HEK293 (cell line): ENCODE data around the gene PDK2.

Experiments used
- GFI1B ChIP-seq: fragments of 450-650 bp; formaldehyde crosslinking; IDR thresholded peaks from 2 replicates; pipeline ENCODE4 v1.5.1; 2016; ENCODE audit warnings: missing biosample characterization, missing genetic modification characterization
- KLF1 ChIP-seq: fragments of 450-650 bp; formaldehyde crosslinking; IDR thresholded peaks from 2 replicates; pipeline ENCODE4 v1.5.1; 2016; ENCODE audit warnings: missing biosample characterization, missing genetic modification characterization
- KLF17 ChIP-seq: fragments of 450-650 bp; formaldehyde crosslinking; IDR thresholded peaks from 2 replicates; pipeline ENCODE4 v1.5.1; 2016; ENCODE audit warnings: missing biosample characterization, missing genetic modification characterization
- KLF8 ChIP-seq: fragments of 450-650 bp; formaldehyde crosslinking; IDR thresholded peaks from 2 replicates; pipeline ENCODE4 v1.5.1; 2016; ENCODE audit warnings: missing biosample characterization, missing genetic modification characterization
- PRDM1 ChIP-seq: fragments of 450-650 bp; formaldehyde crosslinking; IDR thresholded peaks from 2 replicates; pipeline ENCODE4; 2016; ENCODE audit warnings: missing biosample characterization, missing genetic modification characterization
- PRDM10 ChIP-seq: fragments of 450-650 bp; formaldehyde crosslinking; IDR thresholded peaks from 2 replicates; pipeline ENCODE4 v1.5.1; 2016; ENCODE audit warnings: missing biosample characterization, missing genetic modification characterization
- SCRT2 ChIP-seq: fragments of 450-650 bp; formaldehyde crosslinking; IDR thresholded peaks from 2 replicates; pipeline ENCODE4 v1.5.1; 2016; ENCODE audit warnings: missing biosample characterization, missing genetic modification characterization
- SP2 ChIP-seq: fragments of 450-650 bp; formaldehyde crosslinking; IDR thresholded peaks from 2 replicates; pipeline ENCODE4 v1.5.1; 2016; ENCODE audit warnings: missing biosample characterization, missing genetic modification characterization
- WT1 ChIP-seq: fragments of 450-650 bp; formaldehyde crosslinking; IDR thresholded peaks from 2 replicates; pipeline ENCODE4 v1.5.1; 2016; ENCODE audit warnings: missing biosample characterization, missing genetic modification characterization
- ZBTB1 ChIP-seq: fragments of 450-650 bp; formaldehyde crosslinking; IDR thresholded peaks from 2 replicates; pipeline ENCODE4 v1.5.1; 2016; ENCODE audit warnings: missing biosample characterization, missing genetic modification characterization
- ZBTB48 ChIP-seq: fragments of 450-650 bp; formaldehyde crosslinking; IDR thresholded peaks from 2 replicates; pipeline ENCODE4 v1.5.1; 2016; ENCODE audit warnings: missing biosample characterization, missing genetic modification characterization
- ZNF138 ChIP-seq: fragments of 450-650 bp; formaldehyde crosslinking; IDR thresholded peaks from 2 replicates; pipeline ENCODE4 v1.5.1; 2016; ENCODE audit warnings: missing biosample characterization, missing genetic modification characterization, borderline replicate concordance
- ZNF174 ChIP-seq: fragments of 450-650 bp; formaldehyde crosslinking; IDR thresholded peaks from 2 replicates; pipeline ENCODE4 v1.5.0; 2017; ENCODE audit warnings: missing biosample characterization, mild to moderate bottlenecking, missing genetic modification characterization
- ZNF221 ChIP-seq: fragments of 450-650 bp; formaldehyde crosslinking; IDR thresholded peaks from 2 replicates; pipeline ENCODE4 v1.5.1; 2017; ENCODE audit warnings: missing biosample characterization, missing genetic modification characterization, borderline replicate concordance
- ZNF37A ChIP-seq: fragments of 450-650 bp; IDR thresholded peaks from 2 replicates; pipeline ENCODE4 v1.5.1; 2018; ENCODE audit warnings: missing biosample characterization, missing genetic modification characterization
- ZNF394 ChIP-seq: fragments of 450-650 bp; formaldehyde crosslinking; IDR thresholded peaks from 2 replicates; pipeline ENCODE4 v1.5.1; 2016; ENCODE audit warnings: missing biosample characterization, missing genetic modification characterization, mild to moderate bottlenecking, moderate library complexity, borderline replicate concordance
- ZNF398 ChIP-seq: fragments of 450-650 bp; formaldehyde crosslinking; IDR thresholded peaks from 2 replicates; pipeline ENCODE4 v1.5.1; 2017; ENCODE audit warnings: missing biosample characterization, missing genetic modification characterization
- ZNF449 ChIP-seq: fragments of 450-650 bp; formaldehyde crosslinking; IDR thresholded peaks from 2 replicates; pipeline ENCODE4 v1.5.1; 2017; ENCODE audit warnings: missing biosample characterization, mild to moderate bottlenecking, missing genetic modification characterization, moderate library complexity
- ZNF514 ChIP-seq: fragments of 450-650 bp; formaldehyde crosslinking; IDR thresholded peaks from 2 replicates; pipeline ENCODE4 v1.5.1; 2016; ENCODE audit warnings: missing biosample characterization, missing genetic modification characterization
- ZNF692 ChIP-seq: fragments of 450-650 bp; formaldehyde crosslinking; IDR thresholded peaks from 2 replicates; pipeline ENCODE4 v1.5.1; 2016; ENCODE audit warnings: missing biosample characterization, missing genetic modification characterization
- ZNF791 ChIP-seq: fragments of 450-650 bp; formaldehyde crosslinking; IDR thresholded peaks from 2 replicates; pipeline ENCODE4 v1.5.1; 2016; ENCODE audit warnings: missing biosample characterization, missing genetic modification characterization

The PDK2 gene

GRCh38 chr17:50055426-50056216 lies 39.5 kb upstream of the PDK2 start, which contains the start of gene ITGA3 (continued):
- peak; percentile 86 for TF ChIP-seq PRDM10 (tag by site-specific recombination)
- peak; percentile 95 for TF ChIP-seq KLF8 (tag by site-specific recombination)
- TF ChIP-seq KLF1 (tag by site-specific recombination) = peak; percentile 94
- TF ChIP-seq ZNF221 (tag by site-specific recombination) = no peak
- peak; percentile 88 for TF ChIP-seq WT1 (tag by site-specific recombination)
- TF ChIP-seq ZNF791 (tag by site-specific recombination) = no peak
- no peak for TF ChIP-seq ZNF37A (tag by site-specific recombination)
- TF ChIP-seq ZNF394 (tag by site-specific recombination) = peak; percentile 25; the same call in 1 of the 2 replicates
- TF ChIP-seq SCRT2 = peak; percentile 96
- TF ChIP-seq ZNF174 = no peak
- TF ChIP-seq SP2 (tag by site-specific recombination) = peak; percentile 90
- 0 out of 2 replicates have a peak, but pooled peaks have one; percentile 25 for TF ChIP-seq GFI1B (tag by site-specific recombination)
- peak; percentile 89 for TF ChIP-seq ZNF449
- TF ChIP-seq ZBTB1 (tag by site-specific recombination) = peak; percentile 56; the same call in 1 of the 2 replicates
- no peak for TF ChIP-seq ZNF138 (tag by site-specific recombination)
- no peak for TF ChIP-seq ZNF514 (tag by site-specific recombination)
- TF ChIP-seq KLF17 (tag by site-specific recombination) = peak; percentile 80
- TF ChIP-seq PRDM1 = peak; percentile 15; the same call in 1 of the 2 replicates
- TF ChIP-seq ZNF692 (tag by site-specific recombination) = peak; percentile 98
- TF ChIP-seq ZNF398 (tag by site-specific recombination) = peak; percentile 93
- TF ChIP-seq ZBTB48 (tag by site-specific recombination) = peak; percentile 19; the same call in 1 of the 2 replicates
